H7 (cell line): Measurements from ENCODE around the gene HIGD1A. TPM values are rescaled to one million over a fixed set of nuclear protein-coding genes. Genes with fewer than 3 reads are reported as not detected.

Experiments used
- DNase-seq: peaks from one replicate; pipeline ENCODE4 v3.0.0; 2012
- H3K27me3 ChIP-seq: 2 replicates; pipeline ENCODE4 v1.6.0; 2011; ENCODE audit warnings: mild to moderate bottlenecking, low read length; ENCODE audit not compliant: control insufficient read depth, insufficient read depth
- H3K36me3 ChIP-seq: replicated peaks from 2 replicates; pipeline ENCODE4 v1.5.1; 2011; ENCODE audit warnings: low read length; ENCODE audit not compliant: control insufficient read depth, insufficient read depth
- H3K4me3 ChIP-seq: 2 replicates; pipeline ENCODE4 v1.5.1; 2011; ENCODE audit warnings: low read depth, mild to moderate bottlenecking, control low read depth, low read length, moderate library complexity; ENCODE audit not compliant: insufficient read depth
- total RNA-seq: library from RNA; depleted of rRNA; stranded (reverse); fragments of >200 nt; shearing (Covaris generic); gene quantifications from 2 replicates; pipeline ENCODE4 v1.2.3, GENCODE V29; 2014; rRNA removed

Gene HIGD1A
- 111 and 149 TPM in 2 replicates for total RNA-seq

DNA sequence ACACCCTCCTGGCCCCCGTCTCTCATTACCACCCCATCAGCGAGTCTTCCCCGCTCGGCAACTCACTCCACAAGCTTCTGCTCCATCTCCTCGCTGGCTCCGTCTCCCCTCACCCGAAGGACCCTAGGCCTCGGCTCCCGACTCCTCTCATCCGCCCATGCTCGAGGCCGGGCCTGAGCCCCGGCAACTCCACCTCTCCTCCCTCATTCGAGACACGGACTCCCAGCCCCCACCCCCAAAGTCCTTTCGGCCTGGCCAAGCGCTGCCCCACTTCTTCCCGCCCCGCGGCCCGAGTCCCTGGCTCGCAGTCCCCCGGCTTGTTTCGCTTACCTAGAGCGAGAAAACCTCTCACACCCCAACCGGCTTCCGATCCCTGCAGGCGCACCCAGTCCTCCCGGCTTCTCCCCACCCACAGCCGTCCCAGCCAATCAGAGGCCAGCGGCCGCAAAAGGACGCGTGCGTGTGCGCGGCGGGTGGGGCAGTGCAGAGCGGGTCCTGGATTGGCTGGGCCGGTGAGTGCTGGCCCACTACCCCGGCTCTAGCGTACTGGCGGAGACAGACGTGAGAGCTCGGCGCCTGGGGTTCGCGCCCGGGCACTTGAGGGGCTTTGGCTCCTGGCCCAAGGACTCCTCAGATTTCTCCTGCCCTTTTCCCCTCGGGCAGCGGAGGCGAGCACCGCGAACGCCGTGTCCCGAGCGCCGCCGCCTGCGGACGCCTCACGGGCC lies at the start of gene HIGD1A:
TSS of gene HIGD1A (minus strand) at position 385 of the 725 bp plus-strand sequence. CDS start 10,237 bp downstream, outside the sequence.
- H3K4me3 ChIP-seq, result peak within 1 kb of the TSS; percentile 69
- DNase-seq, result peak; percentile 99
- no peaks in the 10 kb centered on the region for H3K36me3 ChIP-seq
- peaks cover 11% of the 10 kb centered on the region for H3K27me3 ChIP-seq

DNA sequence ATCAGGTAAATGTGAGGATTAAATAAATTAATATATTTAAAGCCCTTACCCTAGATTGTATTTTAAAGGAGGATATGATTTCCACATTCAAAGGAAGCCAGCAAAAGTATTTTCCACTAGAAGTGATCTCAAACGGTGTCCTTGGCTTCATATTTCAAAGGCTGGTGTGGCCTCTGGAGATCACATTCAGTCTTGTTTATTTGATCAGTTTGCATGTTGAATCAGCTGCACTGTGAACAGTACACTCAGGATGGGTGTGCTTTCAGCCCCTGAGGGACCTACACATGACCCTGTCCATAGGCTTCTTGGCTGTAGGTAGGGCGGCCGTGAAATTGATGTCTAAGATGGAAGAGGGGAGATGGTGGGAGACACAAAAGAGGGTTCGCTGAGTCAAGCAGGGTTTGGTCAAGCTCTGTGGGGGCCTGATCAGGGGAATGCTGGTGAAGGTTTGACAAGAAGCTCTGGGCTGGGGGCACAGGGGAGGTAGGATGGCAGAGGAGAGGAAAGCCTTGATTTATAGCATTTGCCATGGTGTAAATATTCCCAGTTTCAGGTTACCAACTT lies 49.5 kb upstream of the HIGD1A start:
- Histone ChIP-seq H3K36me3 (no peaks in the 10 kb centered on the region), H3K4me3 (no peak overlapping the region), H3K27me3 (no peaks in the 10 kb centered on the region)
- no peak for DNase-seq

DNA sequence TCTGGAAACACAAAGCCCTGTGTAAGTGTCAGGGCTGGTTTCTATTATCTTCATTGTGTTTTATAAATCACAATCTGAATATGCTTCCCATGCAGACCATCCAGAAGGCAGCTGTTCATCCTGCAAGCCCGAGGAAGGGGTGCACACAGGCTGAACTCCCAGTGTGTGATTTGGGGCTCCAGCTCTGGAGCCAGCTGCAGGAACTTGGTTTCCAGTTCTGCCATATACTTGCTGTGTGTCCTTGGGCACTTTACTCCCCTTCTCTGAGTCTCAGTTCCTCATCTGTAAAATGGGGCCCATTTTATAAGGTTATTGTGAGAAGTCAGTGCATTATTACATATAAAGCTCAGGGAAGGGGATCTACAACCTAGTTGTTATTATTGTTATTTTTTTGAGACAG lies 48.8 kb upstream of the HIGD1A start:
- no peak for DNase-seq
- Histone ChIP-seq H3K4me3 (no peak overlapping the region), H3K36me3 (no peaks in the 10 kb centered on the region), H3K27me3 (no peaks in the 10 kb centered on the region)

DNA sequence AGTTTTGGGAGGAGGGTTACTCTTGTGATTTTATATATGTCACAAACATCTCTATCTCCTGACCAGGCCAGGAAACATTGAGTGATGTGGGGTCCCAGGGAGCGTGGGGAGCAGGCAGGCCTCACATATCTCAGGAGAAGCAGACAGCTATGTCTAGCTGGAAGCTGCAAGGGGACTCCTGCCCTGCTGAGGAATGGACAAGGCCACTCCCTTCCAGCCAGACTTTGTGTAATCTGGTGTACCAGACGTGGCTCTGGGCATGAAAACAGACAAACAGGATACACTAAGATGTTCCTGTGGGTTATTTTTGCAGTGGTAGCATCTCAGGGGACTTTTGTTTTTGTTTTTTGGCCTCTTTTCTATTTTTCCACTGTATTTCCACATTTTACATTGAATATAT lies 48.2 kb upstream of the HIGD1A start:
- Histone ChIP-seq H3K4me3 (no peak overlapping the region), H3K27me3 (no peaks in the 10 kb centered on the region), H3K36me3 (no peaks in the 10 kb centered on the region)
- no peak for DNase-seq

DNA sequence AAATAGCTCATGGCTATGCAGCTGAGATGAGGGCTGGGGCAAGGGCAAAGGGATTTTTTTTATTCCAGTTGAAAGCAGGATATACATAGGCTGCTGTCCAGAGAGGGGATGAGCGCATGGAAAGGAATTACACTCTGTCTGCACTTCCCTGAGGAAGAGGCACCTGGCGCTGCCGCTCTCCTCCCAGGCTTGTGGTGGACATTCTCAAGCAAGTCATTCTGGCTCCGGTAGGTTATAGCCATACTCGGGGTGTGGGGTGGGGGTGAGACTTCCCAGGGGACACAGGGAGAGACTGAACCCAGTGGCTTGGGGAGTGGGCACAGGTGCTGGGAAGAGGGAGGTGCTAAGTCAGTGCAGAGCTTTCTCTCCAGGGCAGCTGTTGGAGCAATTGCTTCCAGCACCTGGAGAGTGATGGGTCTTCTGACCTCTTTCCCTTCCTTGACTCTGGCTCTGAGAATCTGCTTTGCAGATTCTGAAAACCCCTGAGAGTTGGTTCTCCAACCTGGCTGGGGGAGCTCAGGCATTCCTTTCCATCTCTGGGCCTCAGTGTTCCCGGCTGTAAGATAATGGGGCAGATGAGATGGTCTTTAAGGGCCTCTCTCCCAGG lies 47.0 kb upstream of the HIGD1A start:
- H3K27me3 ChIP-seq, result no peaks in the 10 kb centered on the region
- H3K36me3 ChIP-seq, result no peaks in the 10 kb centered on the region
- no peak overlapping the region for H3K4me3 ChIP-seq
- no peak for DNase-seq

DNA sequence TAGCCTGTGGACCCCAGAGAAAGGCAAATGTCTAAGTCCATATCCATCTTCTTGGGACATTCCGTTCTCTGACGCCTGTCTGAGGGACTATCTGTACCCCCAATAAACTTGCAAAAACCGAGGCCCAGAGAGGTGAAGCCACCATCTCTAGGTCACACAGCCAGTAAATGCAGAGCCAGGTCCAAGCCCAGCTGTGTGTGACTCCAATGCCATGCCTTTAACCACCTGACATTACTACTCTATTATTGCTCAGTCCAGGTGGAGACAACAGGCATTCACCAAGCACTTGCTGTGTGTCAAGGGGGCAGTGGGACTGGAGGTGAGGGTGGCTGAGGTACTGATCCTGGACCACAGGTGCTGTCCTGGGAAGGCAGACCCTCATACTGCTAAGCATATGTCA lies 46.0 kb upstream of the HIGD1A start:
- no peak overlapping the region for H3K4me3 ChIP-seq
- H3K27me3 ChIP-seq, result no peaks in the 10 kb centered on the region
- H3K36me3 ChIP-seq, result no peaks in the 10 kb centered on the region
- DNase-seq, result no peak

DNA sequence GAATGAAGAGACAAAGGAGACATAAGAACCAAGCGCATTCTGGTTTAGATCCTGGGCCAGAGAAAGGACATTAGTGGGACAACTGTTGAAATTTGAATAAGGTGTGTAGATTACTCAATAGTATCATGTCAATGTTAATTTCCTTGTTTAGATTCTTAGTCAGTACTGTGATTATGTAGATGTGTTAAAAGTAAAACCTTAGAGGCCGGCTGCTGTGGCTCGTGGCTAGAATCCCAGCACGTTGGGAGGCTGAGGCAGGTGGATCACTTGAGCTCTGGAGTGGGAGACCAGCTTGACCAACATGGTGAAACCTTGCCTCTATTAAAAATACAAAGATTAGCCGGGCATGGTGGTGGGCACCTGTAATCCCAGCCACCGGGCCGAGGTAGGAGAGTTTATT lies 44.7 kb upstream of the HIGD1A start:
- H3K27me3 ChIP-seq, result no peaks in the 10 kb centered on the region
- H3K36me3 ChIP-seq, result no peaks in the 10 kb centered on the region
- no peak overlapping the region for H3K4me3 ChIP-seq
- no peak for DNase-seq

DNA sequence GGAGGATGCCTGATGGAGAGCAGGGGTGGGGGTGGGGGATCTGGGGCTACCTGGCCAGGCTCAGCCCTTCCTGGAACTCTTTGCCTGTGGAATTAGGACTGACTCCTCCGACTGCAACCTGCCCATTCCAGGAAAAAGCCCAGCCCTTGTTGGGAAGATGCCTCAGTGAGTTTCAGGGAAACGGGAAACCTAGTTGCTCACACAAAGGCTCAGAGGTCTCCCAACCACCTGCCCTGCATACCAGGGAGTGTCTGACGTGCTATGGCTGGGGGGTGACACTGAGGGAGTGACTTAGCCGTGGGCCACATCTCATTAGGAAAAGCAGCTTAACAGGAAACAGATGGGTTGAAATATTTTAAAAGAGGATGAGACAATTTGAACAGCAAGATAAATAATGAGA lies 43.4 kb upstream of the HIGD1A start:
- Histone ChIP-seq H3K4me3 (no peak overlapping the region), H3K36me3 (no peaks in the 10 kb centered on the region), H3K27me3 (no peaks in the 10 kb centered on the region)
- DNase-seq, result no peak

DNA sequence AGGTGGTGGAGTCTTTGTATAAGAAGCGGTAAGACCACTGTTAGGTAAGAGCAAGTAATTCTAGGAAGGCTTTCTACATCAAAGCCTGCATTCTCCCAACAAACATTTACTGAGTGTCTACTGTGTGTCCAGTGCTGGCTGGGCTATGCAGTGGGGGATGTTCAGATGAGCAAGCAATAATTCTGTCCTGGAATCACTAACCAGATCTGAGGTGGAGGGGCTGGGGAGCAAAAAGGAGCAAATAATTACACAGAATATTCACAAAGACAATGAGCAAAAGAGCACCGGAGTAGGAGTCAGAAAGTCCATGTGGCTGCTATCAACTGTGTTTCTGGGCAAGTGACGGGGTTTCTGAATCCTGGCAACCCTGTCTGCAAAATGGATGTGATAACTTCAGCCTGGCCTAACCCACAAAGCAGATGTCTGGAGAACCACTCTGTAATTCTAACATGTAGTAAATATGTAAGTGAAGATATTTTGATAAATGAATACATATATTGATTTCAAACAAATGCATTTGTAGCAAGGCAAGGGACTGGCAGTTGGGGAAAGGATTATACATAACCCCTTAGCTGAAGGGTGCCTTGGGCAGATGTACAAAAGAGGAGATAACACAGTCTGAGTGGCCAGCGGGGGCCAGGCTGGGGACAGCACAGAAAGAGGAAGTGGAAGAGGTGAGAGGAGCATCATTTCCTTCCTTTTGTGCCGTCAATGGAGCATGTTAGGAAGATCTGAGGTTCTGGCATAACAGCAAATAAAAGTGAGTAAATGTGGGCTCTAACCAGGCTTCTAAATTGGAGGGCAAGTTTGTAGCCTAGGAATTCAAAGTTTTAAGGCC lies 42.6 kb upstream of the HIGD1A start:
- DNase-seq, result no peak

DNA sequence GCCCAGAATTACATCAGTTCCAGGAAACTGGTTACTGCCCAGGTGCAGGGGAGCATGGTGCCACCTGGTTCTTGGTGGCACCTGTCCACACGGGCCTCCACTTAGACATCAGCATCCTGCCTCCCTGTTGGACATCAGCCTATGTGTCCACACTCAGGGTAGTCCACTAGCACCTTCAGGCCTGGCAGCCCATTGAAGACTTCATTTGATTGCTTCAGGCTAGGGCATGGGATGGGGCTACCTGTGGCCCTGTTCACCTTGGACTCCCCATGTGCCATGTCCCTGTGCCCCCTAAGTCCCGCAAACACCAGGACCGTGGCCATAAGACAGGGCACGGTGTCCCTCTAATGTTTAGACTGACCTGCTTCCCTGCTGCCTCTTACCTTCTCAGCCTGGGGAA lies 40.5 kb upstream of the HIGD1A start:
- Histone ChIP-seq H3K27me3 (no peaks in the 10 kb centered on the region), H3K36me3 (no peaks in the 10 kb centered on the region), H3K4me3 (no peak overlapping the region)
- DNase-seq, result no peak

More for the DNA sequence above, 42.6 kb upstream of the HIGD1A start:
- no peaks in the 10 kb centered on the region for H3K36me3 ChIP-seq
- H3K4me3 ChIP-seq, result no peak overlapping the region
- H3K27me3 ChIP-seq, result no peaks in the 10 kb centered on the region

DNA sequence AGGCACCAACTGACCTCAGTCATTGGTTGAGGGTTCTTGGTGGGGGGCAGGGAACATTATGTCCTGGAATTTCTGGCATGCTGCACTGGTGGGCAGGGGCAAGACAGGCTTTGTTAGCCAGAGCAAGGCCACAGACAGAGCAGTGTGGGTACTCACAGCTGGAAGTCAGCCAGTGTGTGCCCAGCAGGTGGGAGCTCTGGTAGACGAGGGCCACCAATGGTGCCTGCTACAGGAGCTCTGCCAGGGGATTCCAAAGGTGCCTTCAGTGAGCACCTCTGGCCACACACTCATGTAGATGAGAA lies 40.1 kb upstream of the HIGD1A start:
- no peak overlapping the region for H3K4me3 ChIP-seq
- no peak for DNase-seq
- H3K36me3 ChIP-seq, result no peaks in the 10 kb centered on the region
- no peaks in the 10 kb centered on the region for H3K27me3 ChIP-seq

DNA sequence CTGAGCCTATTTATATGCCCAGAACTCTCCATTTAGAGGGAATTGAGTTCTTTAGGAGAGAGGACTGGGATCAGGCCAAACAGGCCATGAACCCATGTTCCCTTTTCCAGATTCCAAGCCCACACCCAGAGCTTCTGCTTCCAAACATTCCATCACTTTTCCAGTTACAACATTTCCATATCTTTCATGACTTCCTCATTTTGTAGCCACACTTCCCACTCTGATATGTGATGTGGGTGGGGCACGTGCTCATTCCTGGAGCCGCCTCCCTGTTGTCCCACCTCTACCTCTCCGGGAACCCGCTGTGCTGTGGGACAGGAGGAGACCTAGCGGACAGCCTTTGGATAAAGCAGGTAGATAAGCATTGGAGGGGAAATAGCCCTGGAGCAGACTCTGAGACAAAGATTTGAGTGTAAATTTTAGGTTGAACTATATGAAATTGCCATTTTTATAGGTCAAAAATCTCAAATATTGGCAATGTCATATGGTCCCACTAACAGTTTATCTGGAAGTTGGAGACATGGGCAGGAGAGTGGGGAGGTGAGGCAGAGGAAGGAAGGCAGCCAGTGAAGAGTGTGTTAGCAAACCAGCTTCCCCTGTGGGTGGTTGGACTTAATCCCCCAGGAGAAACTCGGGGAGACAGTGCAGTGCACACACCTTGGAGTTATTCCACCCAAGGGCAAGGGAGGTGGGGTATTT lies 39.6 kb upstream of the HIGD1A start:
- Histone ChIP-seq H3K36me3 (no peaks in the 10 kb centered on the region), H3K27me3 (no peaks in the 10 kb centered on the region), H3K4me3 (no peak overlapping the region)
- DNase-seq, result no peak

DNA sequence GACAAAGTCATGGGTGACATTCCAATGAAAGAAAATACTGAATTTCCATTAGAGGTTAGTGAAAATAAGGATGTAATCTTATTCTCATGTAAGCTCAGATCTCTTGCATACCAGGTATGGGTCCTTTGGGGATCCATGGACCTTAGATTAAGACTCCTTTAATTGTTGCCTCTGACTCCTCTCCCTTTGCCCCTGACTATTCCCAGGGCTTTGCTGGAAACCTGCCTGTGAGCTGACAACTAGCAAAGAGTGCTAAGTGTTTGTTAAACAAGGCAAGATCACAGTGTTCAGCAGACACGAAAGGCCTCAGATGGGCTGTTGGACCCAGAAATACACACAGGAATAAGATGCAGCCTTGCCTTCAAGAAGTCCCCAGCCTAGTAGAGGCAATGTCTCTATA lies 37.0 kb upstream of the HIGD1A start:
- no peak for DNase-seq
- no peaks in the 10 kb centered on the region for H3K27me3 ChIP-seq
- no peaks in the 10 kb centered on the region for H3K36me3 ChIP-seq
- H3K4me3 ChIP-seq, result no peak overlapping the region

DNA sequence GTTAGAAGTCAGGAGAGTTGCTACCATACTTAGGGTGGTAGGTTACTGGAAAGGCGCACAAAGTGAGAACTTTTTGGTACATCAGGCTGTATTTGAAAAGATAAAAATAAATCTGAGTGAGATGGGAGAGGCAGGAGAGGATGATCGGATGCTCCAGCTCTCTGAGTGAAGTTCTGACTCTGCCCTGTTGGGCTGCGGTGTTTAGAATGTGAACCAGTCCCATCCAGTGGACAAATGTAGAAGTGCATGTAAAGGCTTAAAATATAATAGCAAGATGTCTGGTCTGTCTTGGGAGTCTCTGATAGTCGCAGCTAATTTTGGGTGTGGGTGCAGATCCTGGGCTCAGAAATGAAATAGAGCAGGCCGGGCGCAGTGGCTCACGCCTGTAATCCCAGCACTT lies 35.3 kb upstream of the HIGD1A start:
- H3K36me3 ChIP-seq, result no peaks in the 10 kb centered on the region
- no peaks in the 10 kb centered on the region for H3K27me3 ChIP-seq
- H3K4me3 ChIP-seq, result no peak overlapping the region
- peak; percentile 56 for DNase-seq
